Hepatic stellate cell (primary cell): ENCODE measurements around the gene RAB21.
"Not testable (repeated sequence)": the region's sequence is repeated elsewhere in the genome, so short reads cannot be mapped to it uniquely, and the experiment has no call there.

Experiments used
- DNase-seq: peaks from one replicate; pipeline ENCODE4 v3.0.0; 2011; ENCODE audit warnings: low spot score

Gene RAB21

GRCh38 chr12:71752891-71753290, 1.8 kb upstream of the RAB21 start:
- no peak for DNase-seq

GRCh38 chr12:71755146-71755892, 656 bp downstream of the RAB21 start:
- DNase-seq, result peak; percentile 46

GRCh38 chr12:71756054-71756690, 1.5 kb downstream of the RAB21 start:
- peak; percentile 4 for DNase-seq

GRCh38 chr12:71759941-71760340, 5.3 kb downstream of the RAB21 start:
- DNase-seq, result no peak

- no peak for DNase-seq
Measured at GRCh38 chr12:71760471-71760870, 5.8 kb downstream of the RAB21 start.

- not testable (repeated sequence) for DNase-seq
Measured at GRCh38 chr12:71761354-71761753, 6.7 kb downstream of the RAB21 start.

- DNase-seq, result no peak
Measured at GRCh38 chr12:71763677-71764379, 9.2 kb downstream of the RAB21 start.

GRCh38 chr12:71764587-71765321, 10.1 kb downstream of the RAB21 start:
- no peak for DNase-seq

- no peak for DNase-seq
Measured at GRCh38 chr12:71766202-71766601, 11.5 kb downstream of the RAB21 start.

- DNase-seq, result no peak
Measured at GRCh38 chr12:71767183-71767582, 12.5 kb downstream of the RAB21 start.

GRCh38 chr12:71768900-71769299, 14.2 kb downstream of the RAB21 start:
- no peak for DNase-seq

- DNase-seq, result no peak
Measured at GRCh38 chr12:71771069-71771468, 16.4 kb downstream of the RAB21 start.

- no peak for DNase-seq
Measured at GRCh38 chr12:71772735-71773134, 18.1 kb downstream of the RAB21 start.

- peak; percentile 26 for DNase-seq
Measured at GRCh38 chr12:71780237-71780822, 25.7 kb downstream of the RAB21 start.

- no peak for DNase-seq
Measured at GRCh38 chr12:71782017-71782416, 27.4 kb downstream of the RAB21 start.

- no peak for DNase-seq
Measured at GRCh38 chr12:71786829-71787228, 32.2 kb downstream of the RAB21 start.

GRCh38 chr12:71787580-71787979, 32.9 kb downstream of the RAB21 start:
- DNase-seq, result no peak

- DNase-seq, result no peak
Measured at GRCh38 chr12:71790331-71790730, 35.7 kb downstream of the RAB21 start.

- no peak for DNase-seq
Measured at GRCh38 chr12:71791473-71792150, 36.9 kb downstream of the RAB21 start.

- DNase-seq, result no peak
Measured at GRCh38 chr12:71792599-71792998, 37.9 kb downstream of the RAB21 start.

GRCh38 chr12:71795901-71796300, 41.2 kb downstream of the RAB21 start:
- DNase-seq, result no peak
